H9 (cell line): ENCODE measurements around the gene RNF186. TPM values are rescaled to one million over a fixed set of nuclear protein-coding genes. Genes with fewer than 3 reads are reported as not detected.

Experiments
- DNase-seq: peaks from one replicate; pipeline ENCODE4 v3.0.0-alpha.2; 2017
- H2AFZ ChIP-seq: one replicate; pipeline ENCODE4 v1.6.1; 2013; ENCODE audit warnings: mild to moderate bottlenecking, low read length, control low read depth, moderate library complexity
- H2AK5ac ChIP-seq: 2 replicates; pipeline ENCODE4 v1.6.1; 2013; ENCODE audit warnings: low read length, control low read depth, mixed read lengths; ENCODE audit not compliant: insufficient read length
- H2BK120ac ChIP-seq: one replicate; pipeline ENCODE4 v1.6.1; 2013; ENCODE audit warnings: low read depth, mild to moderate bottlenecking, low read length, control low read depth, inconsistent platforms; ENCODE audit not compliant: poor library complexity, severe bottlenecking
- H2BK12ac ChIP-seq: 2 replicates; pipeline ENCODE4 v1.6.1; 2013; ENCODE audit warnings: low read length, control low read depth, mixed read lengths, low read depth; ENCODE audit not compliant: insufficient read length
- H2BK15ac ChIP-seq: 2 replicates; pipeline ENCODE4 v1.6.1; 2013; ENCODE audit warnings: low read depth, low read length, control low read depth
- H2BK20ac ChIP-seq: one replicate; pipeline ENCODE4 v1.6.1; 2013; ENCODE audit warnings: low read depth, mild to moderate bottlenecking, low read length, control low read depth, inconsistent platforms; ENCODE audit not compliant: poor library complexity, severe bottlenecking
- H2BK5ac ChIP-seq: 2 replicates; pipeline ENCODE4 v1.6.1; 2013; ENCODE audit warnings: low read length, control low read depth, mixed read lengths; ENCODE audit not compliant: insufficient read length
- H3K14ac ChIP-seq: 2 replicates; pipeline ENCODE4 v1.6.1; 2013; ENCODE audit warnings: low read length, control low read depth; ENCODE audit not compliant: insufficient read depth
- H3K18ac ChIP-seq: 2 replicates; pipeline ENCODE4 v1.6.1; 2013; ENCODE audit warnings: low read depth, mild to moderate bottlenecking, mixed read lengths, low read length, control low read depth; ENCODE audit not compliant: insufficient read length
- H3K23ac ChIP-seq: 2 replicates; pipeline ENCODE4 v1.6.1; 2013; ENCODE audit warnings: low read length, control low read depth, mixed read lengths, low read depth; ENCODE audit not compliant: insufficient read length
- H3K23me2 ChIP-seq: 2 replicates; pipeline ENCODE4 v1.6.1; 2013; ENCODE audit warnings: low read depth, mild to moderate bottlenecking, mixed read lengths, low read length, control low read depth; ENCODE audit not compliant: insufficient read length, poor library complexity, severe bottlenecking
- H3K27ac ChIP-seq: 2 replicates; pipeline ENCODE4 v1.5.1; 2013; ENCODE audit warnings: low read length, control low read depth, mixed read lengths, low read depth; ENCODE audit not compliant: insufficient read length
- H3K27me3 ChIP-seq: 2 replicates; pipeline ENCODE4 v1.6.1; 2013; ENCODE audit warnings: low read length, control low read depth, inconsistent platforms; ENCODE audit not compliant: insufficient read depth
- H3K4ac ChIP-seq: 2 replicates; pipeline ENCODE4 v1.6.1; 2013; ENCODE audit warnings: low read depth, mild to moderate bottlenecking, control low read depth, inconsistent platforms, low read length, moderate library complexity
- H3K4me1 ChIP-seq: 2 replicates; pipeline ENCODE4 v1.6.1; 2013; ENCODE audit warnings: low read length, control low read depth, inconsistent platforms; ENCODE audit not compliant: insufficient read depth
- H3K4me2 ChIP-seq: 2 replicates; pipeline ENCODE4 v1.6.1; 2013; ENCODE audit warnings: low read length, control low read depth, mixed read lengths; ENCODE audit not compliant: insufficient read length, insufficient read depth
- H3K56ac ChIP-seq: 2 replicates; pipeline ENCODE4 v1.6.1; 2013; ENCODE audit warnings: low read depth, mild to moderate bottlenecking, mixed read lengths, low read length, control low read depth; ENCODE audit not compliant: insufficient read length
- H3K79me1 ChIP-seq: 2 replicates; pipeline ENCODE4 v1.6.1; 2013; ENCODE audit warnings: low read depth, mild to moderate bottlenecking, moderate library complexity, low read length, control low read depth, inconsistent platforms; ENCODE audit not compliant: insufficient read depth, poor library complexity, severe bottlenecking
- H3K79me2 ChIP-seq: 2 replicates; pipeline ENCODE4 v1.6.1; 2013; ENCODE audit warnings: low read length, control low read depth, inconsistent platforms; ENCODE audit not compliant: insufficient read depth
- H3K9ac ChIP-seq: 2 replicates; pipeline ENCODE4 v1.6.1; 2013; ENCODE audit warnings: low read length, control low read depth, mixed read lengths; ENCODE audit not compliant: insufficient read length; ENCODE audit errors: extremely low read depth
- H3K9me3 ChIP-seq: one replicate; pipeline ENCODE4 v1.6.1; 2013; ENCODE audit warnings: low read depth, low read length, inconsistent platforms; ENCODE audit not compliant: control insufficient read depth
- H3T11ph ChIP-seq: one replicate; pipeline ENCODE4 v1.6.1; 2013; ENCODE audit warnings: mild to moderate bottlenecking, low read length, control low read depth, inconsistent platforms
- H4K20me1 ChIP-seq: one replicate; pipeline ENCODE4 v1.6.1; 2013; ENCODE audit not compliant: control insufficient read depth, insufficient read length, insufficient read depth
- H4K5ac ChIP-seq: 2 replicates; pipeline ENCODE4 v1.6.1; 2013; ENCODE audit warnings: low read depth, mild to moderate bottlenecking, mixed read lengths, low read length, control low read depth; ENCODE audit not compliant: insufficient read length
- H4K8ac ChIP-seq: replicated peaks from 2 replicates; pipeline ENCODE4 v1.6.1; 2013; ENCODE audit warnings: low read length, control low read depth, mixed read lengths, low read depth; ENCODE audit not compliant: insufficient read length
- H4K91ac ChIP-seq: 2 replicates; pipeline ENCODE4 v1.6.1; 2013; ENCODE audit warnings: low read depth, mild to moderate bottlenecking, moderate library complexity, mixed read lengths, low read length, control low read depth; ENCODE audit not compliant: insufficient read length
- H3K27ac Mint-ChIP-seq, 3 experiments: 2 replicates in 2 of 3; 3 replicates in 1 of 3; pipeline ENCODE4 v1.8.0; 2020 to 2021; ENCODE audit warnings: mixed read lengths in 3 of 3, mild to moderate bottlenecking in 1 of 3, moderate library complexity in 1 of 3
- H3K27me3 Mint-ChIP-seq: 2 replicates; pipeline ENCODE4 v1.8.0; 2021; ENCODE audit warnings: low read depth, mild to moderate bottlenecking, moderate library complexity, mixed read lengths
- H3K36me3 Mint-ChIP-seq, 3 experiments: 2 replicates in 2 of 3; 3 replicates in 1 of 3; pipeline ENCODE4 v1.8.0; 2020 to 2021; ENCODE audit warnings: low read depth in 3 of 3, mixed read lengths in 3 of 3; ENCODE audit not compliant: insufficient read depth in 1 of 3
- H3K4me1 Mint-ChIP-seq, 2 experiments: 2 replicates each; pipeline ENCODE4 v1.8.0; 2020; ENCODE audit warnings: mixed read lengths in 2 of 2
- H3K4me3 Mint-ChIP-seq, 2 experiments: 2 replicates in 1 of 2; 3 replicates in 1 of 2; pipeline ENCODE4 v1.8.0; 2020 to 2021; ENCODE audit warnings: mild to moderate bottlenecking in 2 of 2, mixed read lengths in 2 of 2, moderate library complexity in 1 of 2
- H3K9me3 Mint-ChIP-seq, 2 experiments: 2 replicates in 1 of 2; 3 replicates in 1 of 2; pipeline ENCODE4 v1.8.0; 2020; ENCODE audit warnings: mild to moderate bottlenecking in 2 of 2, mixed read lengths in 2 of 2, moderate library complexity in 1 of 2
- WGBS: extraction: QIAGEN DNeasy Blood & Tissue Kit; methylation state at CpG from one replicate; pipeline ENCODE4 v1.1.7; 2013; ENCODE audit warnings: missing lambda C conversion rate, low lambda C conversion rate, mixed read lengths; ENCODE audit not compliant: insufficient read length; ENCODE audit errors: extremely low coverage; 5-methylcytosine and 5-hydroxymethylcytosine counted together
- total RNA-seq: library from RNA; stranded (reverse); gene quantifications from 2 replicates; pipeline ENCODE4 v1.2.1, GENCODE V29; 2021
- TF ChIP-seq, protein P1 (sequence below): fragments of 200-600 bp; sonication (generic); conservative IDR thresholded peaks from 3 replicates; pipeline ENCODE4 v1.8.0; 2021; ENCODE audit warnings: antibody characterized with exemption, mild to moderate bottlenecking

The RNF186 gene
- total RNA-seq, 1 experiment from 2014 or later, result not detected

DNA sequence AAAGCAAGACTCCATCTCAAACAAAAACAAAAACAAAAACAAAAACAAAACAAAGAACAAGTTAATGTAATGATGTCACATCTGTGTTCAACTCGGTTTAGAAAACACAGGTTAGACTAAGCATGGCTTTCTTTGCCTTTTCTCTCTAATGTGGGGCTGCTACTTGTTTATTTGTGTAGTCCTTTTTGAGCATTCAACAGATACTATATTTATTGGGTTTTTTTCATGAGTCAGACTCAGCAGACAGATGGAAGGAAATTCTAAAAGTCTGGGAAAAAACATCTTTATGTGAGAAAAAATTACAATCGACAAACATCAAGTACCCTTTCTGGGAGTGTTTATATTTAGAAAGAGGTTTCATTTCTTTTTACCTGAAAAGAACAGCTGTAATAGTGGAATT lies 44.8 kb upstream of the RNF186 start:
- Mint-ChIP-seq H3K9me3 (peaks cover 11 to 15% of the 10 kb centered on the region in 2 experiments), H3K27ac (no peak overlapping the region), H3K36me3 (peaks cover 0 to 10% (median 9%) of the 10 kb centered on the region in 3 experiments; a peak in 4 of 7 replicates), H3K27me3 (peaks cover 9% of the 10 kb centered on the region), H3K4me3 (no peak overlapping the region), H3K4me1 (peaks cover 8 to 9% of the 10 kb centered on the region in 2 experiments; a peak in 3 of 4 replicates)
- Histone ChIP-seq H3T11ph (no peak overlapping the region), H3K4me2 (no peak overlapping the region), H2BK15ac (no peak overlapping the region), H2AFZ (no peak overlapping the region), H3K56ac (no peak overlapping the region), H4K20me1 (no peaks in the 10 kb centered on the region), H2BK120ac (no peak overlapping the region), H3K9me3 (no peaks in the 10 kb centered on the region), H3K27ac (no peak overlapping the region), H2BK20ac (no peak overlapping the region), H3K79me2 (no peaks in the 10 kb centered on the region), H3K23me2 (no peaks in the 10 kb centered on the region), H3K18ac (no peak overlapping the region), H3K27me3 (no peaks in the 10 kb centered on the region), H3K9ac (no peak overlapping the region), H2AK5ac (no peak overlapping the region), H4K8ac (no peak overlapping the region), H3K14ac (no peak overlapping the region), H3K23ac (no peak overlapping the region), H2BK12ac (no peak overlapping the region), H4K5ac (no peak overlapping the region), H3K4ac (no peak overlapping the region), H2BK5ac (no peak overlapping the region), H3K79me1 (no peaks in the 10 kb centered on the region), H4K91ac (no peak overlapping the region), H3K4me1 (no peaks in the 10 kb centered on the region)
- TF ChIP-seq, protein P1, sequence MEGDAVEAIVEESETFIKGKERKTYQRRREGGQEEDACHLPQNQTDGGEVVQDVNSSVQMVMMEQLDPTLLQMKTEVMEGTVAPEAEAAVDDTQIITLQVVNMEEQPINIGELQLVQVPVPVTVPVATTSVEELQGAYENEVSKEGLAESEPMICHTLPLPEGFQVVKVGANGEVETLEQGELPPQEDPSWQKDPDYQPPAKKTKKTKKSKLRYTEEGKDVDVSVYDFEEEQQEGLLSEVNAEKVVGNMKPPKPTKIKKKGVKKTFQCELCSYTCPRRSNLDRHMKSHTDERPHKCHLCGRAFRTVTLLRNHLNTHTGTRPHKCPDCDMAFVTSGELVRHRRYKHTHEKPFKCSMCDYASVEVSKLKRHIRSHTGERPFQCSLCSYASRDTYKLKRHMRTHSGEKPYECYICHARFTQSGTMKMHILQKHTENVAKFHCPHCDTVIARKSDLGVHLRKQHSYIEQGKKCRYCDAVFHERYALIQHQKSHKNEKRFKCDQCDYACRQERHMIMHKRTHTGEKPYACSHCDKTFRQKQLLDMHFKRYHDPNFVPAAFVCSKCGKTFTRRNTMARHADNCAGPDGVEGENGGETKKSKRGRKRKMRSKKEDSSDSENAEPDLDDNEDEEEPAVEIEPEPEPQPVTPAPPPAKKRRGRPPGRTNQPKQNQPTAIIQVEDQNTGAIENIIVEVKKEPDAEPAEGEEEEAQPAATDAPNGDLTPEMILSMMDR, result no peak
- no peak for DNase-seq
- WGBS, result no CpG with 5 or more reads among the region's 2 CpGs
